HG03439 (cell line): ENCODE measurements around the gene MTMR11.
"Not testable (repeated sequence)": the region's sequence is repeated elsewhere in the genome, so short reads cannot be mapped to it uniquely, and the experiment has no call there.

ENCODE experiments used
- ATAC-seq: cut with Tn5 transposase; IDR thresholded peaks from one replicate; pipeline ENCODE4 v1.9.1; 2021; ENCODE audit warnings: mild to moderate bottlenecking, moderate library complexity; ENCODE audit not compliant: unreplicated experiment

MTMR11 gene, protein sequence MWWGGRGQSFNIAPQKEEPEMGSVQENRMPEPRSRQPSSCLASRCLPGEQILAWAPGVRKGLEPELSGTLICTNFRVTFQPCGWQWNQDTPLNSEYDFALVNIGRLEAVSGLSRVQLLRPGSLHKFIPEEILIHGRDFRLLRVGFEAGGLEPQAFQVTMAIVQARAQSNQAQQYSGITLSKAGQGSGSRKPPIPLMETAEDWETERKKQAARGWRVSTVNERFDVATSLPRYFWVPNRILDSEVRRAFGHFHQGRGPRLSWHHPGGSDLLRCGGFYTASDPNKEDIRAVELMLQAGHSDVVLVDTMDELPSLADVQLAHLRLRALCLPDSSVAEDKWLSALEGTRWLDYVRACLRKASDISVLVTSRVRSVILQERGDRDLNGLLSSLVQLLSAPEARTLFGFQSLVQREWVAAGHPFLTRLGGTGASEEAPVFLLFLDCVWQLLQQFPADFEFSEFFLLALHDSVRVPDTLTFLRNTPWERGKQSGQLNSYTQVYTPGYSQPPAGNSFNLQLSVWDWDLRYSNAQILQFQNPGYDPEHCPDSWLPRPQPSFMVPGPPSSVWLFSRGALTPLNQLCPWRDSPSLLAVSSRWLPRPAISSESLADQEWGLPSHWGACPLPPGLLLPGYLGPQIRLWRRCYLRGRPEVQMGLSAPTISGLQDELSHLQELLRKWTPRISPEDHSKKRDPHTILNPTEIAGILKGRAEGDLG

GRCh38 chr1:149936170-149936991 lies at the start of gene MTMR11:
MTMR11 (minus strand) TSS chr1:149936879; CDS start chr1:149936647, 232 bp downstream.
- ATAC-seq: no peak

DNA sequence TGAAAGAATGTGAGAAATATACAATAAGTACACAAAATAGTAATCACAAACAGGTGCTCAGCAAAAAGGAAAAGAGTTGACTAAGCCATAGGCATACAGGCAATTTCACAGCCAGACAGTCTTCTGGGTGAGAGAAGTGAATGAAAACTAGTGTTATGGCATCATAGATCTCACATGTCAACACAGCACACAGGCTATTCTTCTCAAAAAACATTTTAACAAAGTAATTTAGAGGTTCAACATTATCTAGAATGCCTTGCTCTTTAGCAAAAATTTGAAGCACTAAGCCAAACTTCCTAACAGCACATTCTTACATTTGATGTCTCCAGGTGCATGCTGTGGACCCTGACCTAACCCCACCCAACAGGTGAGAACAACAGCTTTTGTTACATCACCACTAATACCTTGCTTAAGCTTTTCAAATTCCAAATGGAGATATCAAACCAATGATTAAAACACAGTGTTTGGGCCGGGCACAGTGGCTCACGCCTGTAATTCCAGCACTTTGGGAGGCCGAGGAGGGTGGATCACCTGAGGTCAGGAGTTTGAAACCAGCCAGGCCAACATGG lies 43.4 kb upstream of the MTMR11 start:
- ATAC-seq: no peak

GRCh38 chr1:149979245-149979971 lies 42.7 kb upstream of the MTMR11 start:
- ATAC-seq: no peak

DNA sequence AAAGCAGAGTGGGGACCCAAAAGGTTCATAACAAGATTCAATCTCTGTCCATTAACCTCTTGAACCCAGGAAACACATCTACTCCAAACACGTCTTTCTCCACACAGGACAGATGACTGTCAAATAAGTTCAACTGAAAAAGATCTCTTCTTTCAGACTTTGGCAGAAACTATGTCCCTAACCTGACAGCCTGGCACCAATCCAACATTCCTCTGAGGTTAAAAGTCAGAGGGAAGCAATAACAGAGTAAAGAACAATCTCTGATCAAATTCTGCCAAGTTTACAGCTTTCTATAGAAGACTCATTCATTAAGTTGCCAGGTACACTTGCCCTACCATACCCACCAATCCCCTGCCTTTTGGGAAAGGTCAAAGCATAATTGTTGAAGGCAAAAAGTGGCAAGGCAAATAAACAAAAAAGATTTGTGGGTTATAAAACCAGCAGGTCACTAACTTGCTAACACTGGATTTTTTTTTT lies 41.9 kb upstream of the MTMR11 start:
- no peak for ATAC-seq

DNA sequence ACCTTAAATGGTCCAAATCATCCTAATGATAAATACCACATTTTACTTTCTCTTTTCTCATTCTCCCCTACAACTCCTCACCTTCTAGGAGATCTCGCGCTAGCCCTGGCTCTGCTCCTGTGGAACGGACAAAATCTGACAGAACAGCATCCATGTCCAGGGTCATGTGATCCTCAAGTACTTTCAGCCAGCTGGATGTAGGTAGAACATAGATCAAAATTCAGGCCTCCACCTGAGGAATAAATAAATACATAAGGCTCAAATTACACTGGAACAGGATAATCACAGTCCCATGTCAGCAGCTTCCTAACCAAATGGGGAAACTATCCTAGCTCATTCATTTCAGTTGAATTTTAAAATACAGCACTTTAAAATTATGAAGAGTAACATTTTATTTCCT lies 40.7 kb upstream of the MTMR11 start:
- no peak for ATAC-seq

DNA sequence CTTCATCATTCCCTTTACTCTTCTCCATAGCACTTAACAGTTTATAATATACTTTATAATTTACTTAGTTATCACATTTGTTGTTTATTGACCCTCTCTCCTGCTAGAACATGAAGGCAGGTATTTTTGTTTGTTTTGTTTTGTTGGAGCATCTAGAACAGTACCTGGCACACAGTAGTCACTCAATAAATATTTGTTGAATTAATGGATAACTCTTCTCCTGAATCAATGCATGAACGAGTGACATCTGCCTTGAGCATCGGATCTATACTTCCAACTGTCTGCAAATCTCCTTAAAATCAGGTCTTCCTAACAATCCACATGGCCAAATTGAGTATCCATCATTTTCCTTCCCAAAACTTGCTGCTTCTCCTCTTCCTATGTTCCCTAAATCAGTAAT lies 35.9 kb upstream of the MTMR11 start:
- ATAC-seq: no peak

DNA sequence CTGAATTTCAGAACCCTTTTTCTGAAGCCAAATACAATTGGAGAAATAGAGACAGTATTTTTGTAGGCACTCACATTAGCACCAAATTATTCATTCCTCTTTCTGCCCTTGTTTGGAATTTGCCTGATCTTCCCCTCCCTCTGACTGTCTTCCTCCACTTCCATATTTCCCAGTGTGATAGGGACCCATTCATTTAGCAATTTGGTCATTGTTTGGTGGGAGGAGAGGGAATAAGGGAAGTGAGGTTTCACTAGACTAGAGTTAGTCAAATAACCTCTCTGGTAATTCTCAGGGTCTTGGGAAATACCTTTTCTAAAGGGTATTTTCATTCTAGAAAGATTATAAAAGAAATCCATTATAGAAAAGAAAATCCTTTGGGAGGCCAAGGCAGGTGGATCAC lies 31.0 kb upstream of the MTMR11 start:
- ATAC-seq: no peak

- no peak for ATAC-seq
Observed at GRCh38 chr1:149967041-149967440, 30.4 kb upstream of the MTMR11 start.

GRCh38 chr1:149966405-149966804 lies 29.7 kb upstream of the MTMR11 start:
- no peak for ATAC-seq

GRCh38 chr1:149965440-149965839 lies 28.8 kb upstream of the MTMR11 start:
- no peak for ATAC-seq

GRCh38 chr1:149963358-149963757 lies 26.7 kb upstream of the MTMR11 start:
- no peak for ATAC-seq

DNA sequence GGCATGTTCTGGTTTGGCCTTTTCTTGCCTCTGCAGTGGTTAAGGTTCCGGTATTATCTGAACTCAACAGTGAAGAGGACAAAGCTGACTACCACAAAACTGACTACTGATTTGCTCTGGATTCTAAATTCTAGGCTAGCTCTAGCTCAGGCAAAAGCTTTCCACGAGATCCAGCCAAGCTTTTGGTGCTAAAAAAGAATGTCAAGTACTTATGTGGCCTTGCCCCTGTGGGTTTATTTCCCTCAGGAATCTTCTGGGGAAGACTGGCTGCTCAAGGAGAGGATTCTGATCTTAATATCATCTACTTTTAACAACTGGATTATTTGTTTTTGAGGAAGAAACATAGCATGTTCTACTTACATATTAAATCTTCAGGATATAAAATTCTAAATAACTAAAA lies 26.1 kb upstream of the MTMR11 start:
- no peak for ATAC-seq

GRCh38 chr1:149962039-149962647 lies 25.5 kb upstream of the MTMR11 start:
- peak; percentile 53 for ATAC-seq

- not testable (repeated sequence) for ATAC-seq
Observed at GRCh38 chr1:149957548-149957947, 20.9 kb upstream of the MTMR11 start.

DNA sequence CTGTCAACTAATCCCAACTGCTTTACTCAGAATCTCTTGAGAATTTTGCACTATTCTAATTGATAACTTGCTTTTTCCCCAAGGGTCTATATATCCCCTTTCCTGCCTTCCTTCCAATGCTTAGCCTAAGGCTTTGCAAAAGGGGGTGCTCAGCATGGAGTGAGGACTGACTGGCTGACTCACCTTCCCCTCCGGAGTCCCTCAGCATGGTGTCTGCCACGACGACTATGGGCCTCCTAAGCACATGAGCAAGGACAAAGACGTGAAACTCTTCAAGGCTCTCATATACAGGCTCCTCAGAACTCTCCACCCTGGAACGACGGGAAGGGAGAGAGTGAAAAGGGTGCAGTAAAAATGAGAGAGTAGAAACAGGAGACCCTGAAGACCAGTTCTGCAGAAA lies 13.2 kb upstream of the MTMR11 start:
- no peak for ATAC-seq

DNA sequence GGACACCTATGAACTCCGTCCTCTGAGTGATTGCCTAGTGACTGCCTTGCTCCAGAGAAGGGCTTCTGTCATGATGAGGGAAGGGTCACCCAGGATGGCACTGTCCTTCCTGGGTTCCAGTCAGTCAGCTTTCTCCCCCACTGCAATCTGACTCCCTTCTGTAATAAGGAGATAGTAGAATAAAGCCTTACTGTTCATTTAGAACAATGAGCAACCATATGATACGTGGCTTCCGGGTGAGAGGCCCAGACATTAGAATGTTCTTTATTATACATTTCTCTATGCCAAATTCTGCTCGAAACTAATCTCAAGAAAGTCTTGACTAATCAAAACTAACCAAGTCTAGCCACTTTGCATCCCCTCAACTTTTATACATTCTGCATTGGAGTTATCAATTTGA lies 8.5 kb upstream of the MTMR11 start:
- ATAC-seq: no peak

- ATAC-seq: no peak
Observed at GRCh38 chr1:149942885-149943284, 6.2 kb upstream of the MTMR11 start.

DNA sequence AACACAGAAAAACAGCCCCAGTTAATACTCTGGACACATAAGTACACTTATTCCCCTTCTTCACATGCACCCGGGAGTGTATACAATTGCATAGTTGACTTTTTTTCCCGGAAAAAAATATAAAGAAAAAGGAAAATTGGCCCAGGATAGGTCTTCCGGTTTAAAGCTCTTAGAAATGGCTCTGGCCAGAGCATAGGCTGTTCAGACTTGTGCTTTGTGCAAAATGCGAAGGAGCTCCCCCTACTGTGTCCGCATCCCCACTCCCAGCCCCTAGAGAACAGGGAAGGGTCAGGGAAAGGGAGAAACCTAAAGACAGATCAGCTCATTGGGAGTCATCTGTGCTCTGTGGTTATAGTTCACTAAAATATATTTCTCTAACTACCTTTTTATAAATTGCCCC lies 5.5 kb upstream of the MTMR11 start:
- ATAC-seq: no peak

DNA sequence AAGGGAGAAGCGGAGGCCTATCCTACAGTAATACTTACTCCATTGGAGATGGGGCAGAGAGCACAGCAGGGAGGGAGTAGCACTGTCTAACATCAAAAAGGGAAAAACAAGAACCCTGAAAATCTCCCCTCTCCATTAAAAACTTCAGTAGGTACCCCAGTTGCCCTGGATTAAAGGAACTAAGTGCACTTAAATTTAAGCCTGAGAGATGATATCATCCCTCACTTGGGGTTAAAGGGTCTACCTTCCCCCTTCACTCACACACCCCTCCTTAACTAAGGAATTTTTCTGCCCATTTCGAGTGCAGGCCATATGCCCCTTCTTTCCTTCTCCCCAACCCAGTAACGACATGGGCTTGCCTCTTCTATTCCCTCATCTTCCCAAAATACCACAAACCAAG lies 3.7 kb upstream of the MTMR11 start:
- ATAC-seq: no peak

GRCh38 chr1:149938668-149939003 lies 2.0 kb upstream of the MTMR11 start:
- not testable (repeated sequence) for ATAC-seq
